Caco-2 (cell line): ENCODE data around the gene HADH. TPM values are rescaled to one million over a fixed set of nuclear protein-coding genes. Genes with fewer than 3 reads are reported as not detected.

Experiments
- BruUV-seq: library from RNA; stranded (reverse); fragments of 400-500 nt; replicated peaks from 2 replicates; lab custom pipeline; 2021; lab: Mats Ljungman, UMichigan
- CTCF ChIA-PET: fragments of 300-600 bp; sonication (Branson Sonifier 250); formaldehyde crosslinking; loops from one replicate; lab custom pipeline; 2022; ENCODE audit warnings: antibody characterized with exemption; lab: Charles Lee
- POLR2A ChIA-PET: fragments of 300-600 bp; sonication (Branson Sonifier 250); formaldehyde crosslinking; loops from one replicate; lab custom pipeline; 2022; ENCODE audit warnings: antibody characterized with exemption; lab: Charles Lee
- DNase-seq, 2 experiments: peaks; one replicate each; pipeline versions ENCODE4 v3.0.0 to v3.0.0-alpha.2; 2020 to 2022
- H3K27me3 ChIP-seq: replicated peaks from 2 replicates; pipeline ENCODE4 v1.6.0; 2011; ENCODE audit warnings: low read length; ENCODE audit not compliant: control insufficient read depth, insufficient read depth
- H3K36me3 ChIP-seq: 2 replicates; pipeline ENCODE4 v1.5.1; 2011; ENCODE audit warnings: low read length; ENCODE audit not compliant: control insufficient read depth, insufficient read depth
- H3K4me1 ChIP-seq: fragments of 250-450 bp; sonication (Bioruptor Pico); 2 replicates; pipeline ENCODE4 v1.5.1; 2020; ENCODE audit warnings: mild to moderate bottlenecking
- H3K4me3 ChIP-seq: 2 replicates; pipeline ENCODE4 v1.5.1; 2011; ENCODE audit warnings: low read depth, mild to moderate bottlenecking, control low read depth, low read length
- H3K9me3 ChIP-seq: fragments of 250-450 bp; sonication (Bioruptor Pico); 2 replicates; pipeline ENCODE4 v1.5.1; 2020; ENCODE audit warnings: mild to moderate bottlenecking, moderate library complexity
- H3K27ac Mint-ChIP-seq: one replicate; pipeline ENCODE4 v1.8.0; 2022; ENCODE audit warnings: mixed read lengths; ENCODE audit not compliant: unreplicated experiment
- H3K27me3 Mint-ChIP-seq: one replicate; pipeline ENCODE4 v1.8.0; 2022; ENCODE audit warnings: mixed read lengths; ENCODE audit not compliant: insufficient read depth, unreplicated experiment
- H3K36me3 Mint-ChIP-seq: one replicate; pipeline ENCODE4 v1.8.0; 2022; ENCODE audit warnings: mild to moderate bottlenecking, mixed read lengths; ENCODE audit not compliant: insufficient read depth, unreplicated experiment
- H3K4me1 Mint-ChIP-seq: one replicate; pipeline ENCODE4 v1.8.0; 2022; ENCODE audit warnings: low read depth, mixed read lengths; ENCODE audit not compliant: unreplicated experiment
- H3K4me3 Mint-ChIP-seq: one replicate; pipeline ENCODE4 v1.8.0; 2022; ENCODE audit warnings: mild to moderate bottlenecking, moderate library complexity, mixed read lengths; ENCODE audit not compliant: unreplicated experiment
- H3K9me3 Mint-ChIP-seq: one replicate; pipeline ENCODE4 v1.8.0; 2022; ENCODE audit warnings: mixed read lengths; ENCODE audit not compliant: unreplicated experiment
- intact Hi-C: fragments of 100-400 bp; cut with micrococcal nuclease; formaldehyde crosslinking; loops from one replicate; pipeline ENCODE4 v1.10.0; 2022; ENCODE audit not compliant: unreplicated experiment
- total RNA-seq: library from RNA; stranded (reverse); gene quantifications from 2 replicates; pipeline ENCODE4 v1.2.3, GENCODE V29; 2022
- TF ChIP-seq, protein P1 (sequence below), 2 experiments: fragments of 200-600 bp in 1 of 2; IDR thresholded peaks; 1 replicate in 1 of 2; 2 replicates in 1 of 2; pipeline versions ENCODE4 v1.5.1 to v1.8.0; 2011 to 2022; ENCODE audit warnings: antibody characterized with exemption in 1 of 2, control low read depth in 1 of 2, inconsistent platforms in 1 of 2, low read depth in 1 of 2, low read length in 1 of 2, mild to moderate bottlenecking in 1 of 2, moderate library complexity in 1 of 2; ENCODE audit not compliant: insufficient read depth in 1 of 2, severe bottlenecking in 1 of 2, unreplicated experiment in 1 of 2

Gene HADH
- total RNA-seq, 1 experiment from 2014 or later = 35.8 TPM

DNA sequence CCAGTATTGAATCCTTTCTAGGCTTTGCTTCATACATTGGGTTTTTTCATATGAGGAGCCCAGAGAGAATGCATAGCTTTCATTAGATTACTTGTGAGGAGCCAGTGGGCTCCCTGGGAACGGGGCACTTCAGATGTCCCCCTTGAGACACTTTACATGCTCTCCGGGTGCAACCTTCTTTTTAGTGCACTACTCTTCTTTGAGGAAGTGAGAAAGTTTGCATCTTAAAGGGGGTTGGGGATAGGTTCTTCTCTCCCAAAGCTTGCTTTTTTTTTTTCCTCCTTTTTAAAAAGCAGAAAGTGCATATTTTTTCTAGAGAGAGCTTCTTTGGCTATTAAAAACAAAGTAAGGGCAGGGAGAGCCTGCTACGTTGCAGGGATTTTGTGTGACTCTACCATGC lies 4.3 kb downstream of the HADH start:
- Mint-ChIP-seq H3K27ac (no peak overlapping the region), H3K9me3 (no peaks in the 10 kb centered on the region), H3K4me1 (peaks cover 7% of the 10 kb centered on the region), H3K27me3 (no peaks in the 10 kb centered on the region), H3K36me3 (no peaks in the 10 kb centered on the region), H3K4me3 (no peak overlapping the region)
- no peaks in the 10 kb centered on the region for H3K9me3 ChIP-seq
- no peaks in the 10 kb centered on the region for H3K4me1 ChIP-seq
- no peaks in the 10 kb centered on the region for H3K36me3 ChIP-seq
- POLR2A ChIA-PET = no interaction called here
- no TSS peak for BruUV-seq
- TF ChIP-seq, protein P1, sequence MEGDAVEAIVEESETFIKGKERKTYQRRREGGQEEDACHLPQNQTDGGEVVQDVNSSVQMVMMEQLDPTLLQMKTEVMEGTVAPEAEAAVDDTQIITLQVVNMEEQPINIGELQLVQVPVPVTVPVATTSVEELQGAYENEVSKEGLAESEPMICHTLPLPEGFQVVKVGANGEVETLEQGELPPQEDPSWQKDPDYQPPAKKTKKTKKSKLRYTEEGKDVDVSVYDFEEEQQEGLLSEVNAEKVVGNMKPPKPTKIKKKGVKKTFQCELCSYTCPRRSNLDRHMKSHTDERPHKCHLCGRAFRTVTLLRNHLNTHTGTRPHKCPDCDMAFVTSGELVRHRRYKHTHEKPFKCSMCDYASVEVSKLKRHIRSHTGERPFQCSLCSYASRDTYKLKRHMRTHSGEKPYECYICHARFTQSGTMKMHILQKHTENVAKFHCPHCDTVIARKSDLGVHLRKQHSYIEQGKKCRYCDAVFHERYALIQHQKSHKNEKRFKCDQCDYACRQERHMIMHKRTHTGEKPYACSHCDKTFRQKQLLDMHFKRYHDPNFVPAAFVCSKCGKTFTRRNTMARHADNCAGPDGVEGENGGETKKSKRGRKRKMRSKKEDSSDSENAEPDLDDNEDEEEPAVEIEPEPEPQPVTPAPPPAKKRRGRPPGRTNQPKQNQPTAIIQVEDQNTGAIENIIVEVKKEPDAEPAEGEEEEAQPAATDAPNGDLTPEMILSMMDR (IDR thresholded peaks at IDR 0.05; ENCODE audit: insufficient read depth in 1 of 2, low read depth in 1 of 2, low read length in 1 of 2, severe bottlenecking in 1 of 2, unreplicated experiment in 1 of 2) = no peak
- CTCF ChIA-PET = no interaction called here
- no peak overlapping the region for H3K4me3 ChIP-seq
- no peak for DNase-seq
- intact Hi-C loops = no loop called here
- no peaks in the 10 kb centered on the region for H3K27me3 ChIP-seq

DNA sequence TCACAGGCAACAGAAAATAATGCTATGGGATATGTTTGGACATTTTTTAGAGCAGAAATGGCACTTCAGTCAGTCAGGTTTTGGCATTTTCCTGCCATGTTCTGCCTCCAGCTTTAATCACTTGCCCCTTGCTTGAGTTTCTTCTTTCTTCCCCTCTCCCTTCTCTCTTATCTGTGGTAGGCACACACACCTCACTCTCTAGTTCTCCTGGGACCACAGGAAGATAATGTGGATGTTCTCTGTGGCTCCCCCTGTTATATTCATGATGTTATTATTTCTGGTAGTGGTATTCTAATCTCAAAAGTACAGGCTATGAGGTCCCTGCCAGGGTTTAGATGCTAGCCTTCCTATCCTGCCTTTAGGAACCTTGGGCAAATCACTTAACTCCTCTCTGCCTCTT lies 5.2 kb downstream of the HADH start:
- H3K27me3 Mint-ChIP-seq = no peaks in the 10 kb centered on the region
- H3K36me3 Mint-ChIP-seq = no peaks in the 10 kb centered on the region
- H3K4me1 Mint-ChIP-seq = peaks cover 7% of the 10 kb centered on the region
- no peaks in the 10 kb centered on the region for H3K4me1 ChIP-seq
- H3K27ac Mint-ChIP-seq = no peak overlapping the region
- TF ChIP-seq, protein P1 (IDR thresholded peaks at IDR 0.05; ENCODE audit: insufficient read depth in 1 of 2, low read depth in 1 of 2, low read length in 1 of 2, severe bottlenecking in 1 of 2, unreplicated experiment in 1 of 2) = no peak
- H3K4me3 Mint-ChIP-seq = no peak overlapping the region
- ChIA-PET CTCF (no interaction called here), POLR2A (no interaction called here)
- no peak for DNase-seq
- intact Hi-C loops = no loop called here
- BruUV-seq = no TSS peak
- no peaks in the 10 kb centered on the region for H3K27me3 ChIP-seq
- no peaks in the 10 kb centered on the region for H3K9me3 Mint-ChIP-seq
- no peak overlapping the region for H3K4me3 ChIP-seq
- H3K36me3 ChIP-seq = no peaks in the 10 kb centered on the region
- H3K9me3 ChIP-seq = no peaks in the 10 kb centered on the region

GRCh38 chr4:107996949-107997788 lies 7.5 kb downstream of the HADH start:
- intact Hi-C loops = no loop called here
- DNase-seq = no peak
- Histone ChIP-seq H3K4me3 (no peak overlapping the region), H3K36me3 (no peaks in the 10 kb centered on the region), H3K4me1 (no peaks in the 10 kb centered on the region), H3K27me3 (no peaks in the 10 kb centered on the region), H3K9me3 (no peaks in the 10 kb centered on the region)
- no TSS peak for BruUV-seq
- Mint-ChIP-seq H3K27ac (no peak overlapping the region), H3K4me1 (no peaks in the 10 kb centered on the region), H3K27me3 (no peaks in the 10 kb centered on the region), H3K9me3 (peaks cover 14% of the 10 kb centered on the region), H3K4me3 (no peak overlapping the region), H3K36me3 (no peaks in the 10 kb centered on the region)
- TF ChIP-seq, protein P1 (IDR thresholded peaks at IDR 0.05; ENCODE audit: insufficient read depth in 1 of 2, low read depth in 1 of 2, low read length in 1 of 2, severe bottlenecking in 1 of 2, unreplicated experiment in 1 of 2) = no peak
- ChIA-PET POLR2A (no interaction called here), CTCF (no interaction called here)
